ENCODE results near the gene UROS.

Gene UROS

DNA sequence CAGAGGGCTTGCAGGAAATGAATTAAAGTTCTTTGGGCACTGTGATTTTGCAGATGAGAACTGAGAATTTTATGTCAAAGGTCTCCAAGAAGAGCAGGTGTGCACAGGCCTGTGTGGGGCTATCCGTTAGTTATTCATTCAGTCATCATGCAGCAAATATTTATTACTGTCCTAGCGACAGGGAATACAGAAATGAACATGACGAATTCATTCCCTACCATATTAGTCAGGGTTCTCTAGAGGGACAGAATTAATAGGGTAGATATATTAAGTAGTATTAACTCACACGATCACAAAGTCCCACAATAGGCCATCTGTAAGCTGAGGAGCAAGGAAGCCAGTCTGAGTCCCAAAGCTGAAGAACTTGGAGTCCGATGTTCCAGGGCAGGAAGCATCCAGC, 44.5 kb downstream of the UROS start:
- DNase-seq (ENCODE audit: extremely low spot score) = no peak
- ChIA-PET POLR2A (no interaction called here), CTCF (no interaction called here)
- TF ChIP-seq, protein P1, sequence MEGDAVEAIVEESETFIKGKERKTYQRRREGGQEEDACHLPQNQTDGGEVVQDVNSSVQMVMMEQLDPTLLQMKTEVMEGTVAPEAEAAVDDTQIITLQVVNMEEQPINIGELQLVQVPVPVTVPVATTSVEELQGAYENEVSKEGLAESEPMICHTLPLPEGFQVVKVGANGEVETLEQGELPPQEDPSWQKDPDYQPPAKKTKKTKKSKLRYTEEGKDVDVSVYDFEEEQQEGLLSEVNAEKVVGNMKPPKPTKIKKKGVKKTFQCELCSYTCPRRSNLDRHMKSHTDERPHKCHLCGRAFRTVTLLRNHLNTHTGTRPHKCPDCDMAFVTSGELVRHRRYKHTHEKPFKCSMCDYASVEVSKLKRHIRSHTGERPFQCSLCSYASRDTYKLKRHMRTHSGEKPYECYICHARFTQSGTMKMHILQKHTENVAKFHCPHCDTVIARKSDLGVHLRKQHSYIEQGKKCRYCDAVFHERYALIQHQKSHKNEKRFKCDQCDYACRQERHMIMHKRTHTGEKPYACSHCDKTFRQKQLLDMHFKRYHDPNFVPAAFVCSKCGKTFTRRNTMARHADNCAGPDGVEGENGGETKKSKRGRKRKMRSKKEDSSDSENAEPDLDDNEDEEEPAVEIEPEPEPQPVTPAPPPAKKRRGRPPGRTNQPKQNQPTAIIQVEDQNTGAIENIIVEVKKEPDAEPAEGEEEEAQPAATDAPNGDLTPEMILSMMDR (IDR thresholded peaks at IDR 0.05; ENCODE audit: control extremely low read depth, extremely low read depth, low read depth, missing control alignments) = no peak

- ChIA-PET CTCF (no interaction called here), POLR2A (no interaction called here)
- TF ChIP-seq, protein P1 (IDR thresholded peaks at IDR 0.05; ENCODE audit: control extremely low read depth, extremely low read depth, low read depth, missing control alignments) = no peak
- DNase-seq (ENCODE audit: extremely low spot score) = no peak
These were observed 45.3 kb downstream of the UROS start for GRCh38 chr10:125777806-125778205.

GRCh38 chr10:125775491-125776106, 47.5 kb downstream of the UROS start, which contains the start of gene MMP21:
Gene MMP21, minus strand, starts transcription at chr10:125775821. Its CDS starts 0 bp downstream, at chr10:125775821.
- ChIA-PET POLR2A (no interaction called here), CTCF (no interaction called here)
- TF ChIP-seq, protein P1 (IDR thresholded peaks at IDR 0.05; ENCODE audit: control extremely low read depth, extremely low read depth, low read depth, missing control alignments) = no peak
- no peak for DNase-seq (ENCODE audit: extremely low spot score)

DNA sequence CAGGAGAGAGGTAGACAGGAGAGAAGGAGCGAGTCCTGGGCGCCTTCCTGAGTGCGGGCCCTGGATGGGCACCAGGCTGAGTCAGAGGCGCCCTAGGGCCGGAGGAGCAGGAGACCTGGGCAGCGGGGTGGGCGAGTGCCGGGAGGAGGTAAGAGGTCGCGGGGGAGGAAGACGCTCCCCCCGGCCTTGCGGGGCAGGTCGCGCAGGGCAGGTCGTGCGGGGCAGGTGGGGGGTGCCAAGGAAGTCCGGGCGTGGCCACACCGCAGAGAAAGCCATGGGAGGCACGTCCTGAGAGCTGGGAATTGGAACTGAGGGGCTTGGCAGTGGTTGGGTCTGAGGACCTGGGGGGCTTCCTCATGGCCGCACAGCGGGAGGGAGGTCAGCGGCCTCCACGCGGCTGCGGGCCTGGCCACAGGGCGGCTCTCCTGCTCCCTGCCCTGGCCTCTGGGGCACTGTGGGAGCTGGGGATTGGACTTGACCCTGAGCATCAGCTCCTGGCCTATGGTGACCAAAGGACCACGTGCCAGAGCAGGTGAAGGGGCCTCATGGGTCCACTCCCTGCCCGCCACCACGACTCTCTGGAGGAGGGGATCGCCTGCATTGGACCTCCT, 48.4 kb downstream of the UROS start:
- POLR2A ChIA-PET = no interaction called here
- TF ChIP-seq, protein P1 (IDR thresholded peaks at IDR 0.05; ENCODE audit: control extremely low read depth, extremely low read depth, low read depth, missing control alignments) = no peak
- no peak for DNase-seq (ENCODE audit: extremely low spot score)
- CTCF ChIA-PET = no interaction called here

DNA sequence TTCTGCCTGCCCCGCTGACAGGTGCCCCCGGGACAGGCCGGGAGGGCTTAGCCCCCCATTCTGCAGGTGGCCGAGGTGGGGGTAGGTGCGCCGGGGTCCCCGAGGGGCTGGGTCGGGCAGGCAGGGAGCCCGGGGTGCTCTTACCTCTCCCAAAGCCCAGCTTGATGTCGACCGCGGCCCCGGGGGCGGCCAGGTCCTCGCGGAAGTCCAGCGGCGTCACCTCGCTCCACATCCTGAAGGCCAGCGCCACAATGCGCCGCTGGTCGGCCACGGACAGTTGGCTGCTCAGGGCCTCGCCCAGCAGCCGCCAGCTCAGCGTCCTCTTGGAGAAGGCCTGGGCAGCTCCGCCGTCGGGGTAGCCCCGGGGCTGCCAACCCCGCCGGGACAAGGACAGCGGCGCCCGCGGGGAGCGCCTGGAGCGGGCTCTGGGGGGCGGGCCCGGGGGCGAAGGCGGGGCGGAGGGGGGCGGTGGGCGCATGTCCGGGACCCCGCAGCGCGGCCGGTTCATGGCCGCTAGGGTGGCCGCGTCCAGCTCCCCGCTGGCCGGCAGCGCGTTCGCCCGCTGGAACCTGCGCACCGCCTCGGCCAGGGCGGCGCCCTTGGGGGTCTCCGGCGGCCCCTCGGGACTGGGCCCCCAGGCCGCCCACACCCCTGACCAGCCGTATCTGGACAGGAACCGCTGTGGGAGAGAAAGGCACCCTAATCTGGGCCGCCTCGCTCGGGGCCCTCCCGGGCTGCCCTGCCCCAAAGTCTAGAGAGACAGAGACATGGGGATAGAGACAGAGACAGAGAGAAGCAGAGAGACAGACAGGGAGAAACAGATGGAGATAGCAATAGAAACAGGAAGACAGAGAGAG, 49.1 kb downstream of the UROS start:
- TF ChIP-seq, protein P1 (IDR thresholded peaks at IDR 0.05; ENCODE audit: control extremely low read depth, extremely low read depth, low read depth, missing control alignments) = no peak
- DNase-seq (ENCODE audit: extremely low spot score) = no peak
- ChIA-PET CTCF (no interaction called here), POLR2A (no interaction called here)

DNA sequence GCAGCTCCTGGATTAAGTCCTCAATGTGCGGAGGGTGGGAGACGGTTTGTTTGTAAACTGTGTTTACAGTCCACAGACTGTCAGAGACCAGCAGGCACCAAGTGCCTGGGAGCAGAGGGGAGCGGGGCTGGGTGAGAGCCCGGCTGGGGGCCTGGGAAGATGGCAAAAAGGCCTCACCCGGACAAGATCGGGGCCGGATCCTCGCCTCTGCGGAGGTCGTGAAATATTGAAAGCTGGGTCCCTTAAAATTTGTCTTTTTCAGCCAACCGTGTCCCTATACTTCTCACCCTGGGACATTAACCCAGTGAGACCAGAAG, 50.2 kb downstream of the UROS start:
- DNase-seq (ENCODE audit: extremely low spot score) = no peak
- ChIA-PET CTCF (no interaction called here), POLR2A (no interaction called here)
- TF ChIP-seq, protein P1 (IDR thresholded peaks at IDR 0.05; ENCODE audit: control extremely low read depth, extremely low read depth, low read depth, missing control alignments) = no peak
